GM19025 (cell line): ENCODE data around the gene ZNF816.
"Not testable (repeated sequence)": the region's sequence is repeated elsewhere in the genome, so short reads cannot be mapped to it uniquely, and the experiment has no call there.

Source experiments
- ATAC-seq: cut with Tn5 transposase; IDR thresholded peaks from one replicate; pipeline ENCODE4 v1.9.1; 2021; ENCODE audit warnings: mild to moderate bottlenecking, low read depth, moderate library complexity; ENCODE audit not compliant: unreplicated experiment

The ZNF816 gene

DNA sequence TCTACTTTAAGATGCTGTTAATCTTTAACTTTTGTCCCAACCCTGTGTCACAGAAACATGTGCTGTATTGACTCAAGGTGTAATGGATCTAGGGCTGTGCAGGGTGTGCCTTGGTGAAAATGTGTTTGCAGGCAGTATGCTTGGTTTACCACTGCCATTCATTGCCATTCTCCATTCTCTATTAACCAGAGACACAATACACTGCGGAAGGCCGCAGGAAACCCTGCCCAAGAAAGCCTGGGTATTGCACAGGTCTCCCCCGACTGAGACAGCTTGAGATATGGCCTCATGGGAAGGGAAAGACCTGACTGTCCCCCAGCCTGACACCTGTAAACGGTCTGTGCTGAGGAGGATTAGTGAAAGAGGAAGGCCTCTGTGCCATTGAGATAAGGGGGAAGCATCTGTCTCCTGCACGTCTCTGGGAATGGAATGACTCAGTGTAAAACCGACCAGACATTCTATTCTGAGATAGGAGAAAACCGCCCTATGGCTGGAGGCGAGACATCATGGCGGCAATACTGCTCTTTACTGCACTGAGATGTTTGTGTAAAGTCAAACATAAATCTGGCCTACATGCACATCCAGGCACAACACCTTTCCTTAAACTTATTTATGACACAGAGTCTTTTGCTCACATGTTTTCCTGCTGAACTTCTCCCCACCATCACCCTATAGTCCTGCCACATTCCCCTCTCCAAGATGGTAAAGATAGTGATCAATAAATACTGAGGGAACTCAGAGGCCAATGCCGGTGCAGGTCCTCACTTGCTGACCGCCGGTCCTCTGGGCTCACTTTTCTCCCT lies 26.3 kb downstream of the ZNF816 start:
- no peak for ATAC-seq

DNA sequence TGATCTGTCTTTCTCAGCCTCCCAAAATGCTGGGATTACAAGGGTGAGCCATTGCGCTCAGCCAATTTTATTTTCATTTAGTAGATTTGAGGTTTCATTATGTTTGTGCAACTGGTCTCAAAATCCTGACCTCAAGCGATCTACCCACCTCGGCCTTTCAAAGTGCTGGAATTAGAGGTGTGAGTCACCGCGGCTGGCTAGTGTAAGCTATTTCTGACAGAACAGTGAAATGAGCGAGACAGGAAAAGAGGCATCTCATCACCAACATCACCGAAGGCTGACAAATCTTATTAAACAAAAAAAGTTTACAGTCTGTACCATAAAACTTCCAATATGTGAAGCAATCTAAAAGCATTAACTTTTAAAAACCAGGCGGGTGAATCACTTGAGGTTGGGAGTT lies 27.2 kb downstream of the ZNF816 start:
- ATAC-seq: no peak

DNA sequence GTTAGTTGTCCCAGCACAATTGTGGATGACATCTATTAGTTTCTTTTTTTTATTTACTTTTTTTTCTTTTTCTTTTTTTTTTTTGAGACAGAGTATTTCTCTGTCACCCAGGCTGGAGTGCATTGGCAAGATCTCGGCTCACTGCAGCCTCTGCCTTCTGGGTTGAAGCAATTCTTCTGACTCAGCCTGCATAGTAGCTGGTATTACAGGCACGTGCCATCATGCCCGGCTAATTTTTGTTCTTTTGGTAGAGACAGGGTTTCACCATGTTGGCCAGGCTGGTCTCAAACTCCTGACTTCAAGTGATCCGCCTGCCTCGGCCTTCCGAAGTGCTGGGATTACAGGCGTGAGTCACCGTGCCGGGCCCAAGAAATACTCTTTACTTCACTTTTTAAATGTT lies 38.0 kb downstream of the ZNF816 start:
- not testable (repeated sequence) for ATAC-seq

DNA sequence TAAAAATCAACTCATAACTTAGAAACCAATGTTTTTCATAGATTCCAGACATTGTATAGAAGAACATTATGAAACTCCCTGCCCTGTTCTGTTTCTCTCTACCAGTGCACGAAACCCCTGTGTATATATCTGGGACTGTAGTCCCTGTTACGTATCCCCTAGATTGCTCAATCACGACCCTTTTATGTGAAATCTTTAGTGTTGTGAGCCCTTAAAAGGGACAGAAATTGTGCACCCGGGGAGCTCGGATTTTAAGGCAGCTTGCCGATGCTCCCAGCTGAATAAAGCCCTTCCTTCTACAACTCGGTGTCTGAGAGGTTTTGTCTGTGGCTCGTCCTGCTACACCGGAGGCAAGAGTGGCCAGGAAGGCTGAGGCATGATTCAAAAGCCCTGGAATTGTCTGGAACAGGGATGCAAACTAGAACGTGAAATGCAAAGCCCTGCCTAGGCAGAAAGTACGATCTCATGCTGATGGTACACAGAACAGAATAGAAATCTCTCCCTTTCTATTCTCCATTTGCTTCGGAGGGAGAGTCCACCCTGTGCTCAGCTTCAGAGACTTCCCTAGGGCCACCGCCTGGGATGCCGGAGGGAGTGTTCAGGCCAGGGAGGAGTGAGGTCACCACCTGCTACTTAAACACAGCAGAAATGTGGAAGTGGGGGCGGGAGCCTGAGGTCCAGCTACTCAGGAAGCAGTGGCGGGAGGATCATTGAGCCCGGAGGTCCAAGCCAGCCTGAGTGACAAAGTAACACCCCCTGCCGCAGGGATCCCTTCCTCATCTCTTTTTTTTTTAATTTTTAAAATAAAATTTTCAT lies 38.7 kb downstream of the ZNF816 start:
- no peak for ATAC-seq

DNA sequence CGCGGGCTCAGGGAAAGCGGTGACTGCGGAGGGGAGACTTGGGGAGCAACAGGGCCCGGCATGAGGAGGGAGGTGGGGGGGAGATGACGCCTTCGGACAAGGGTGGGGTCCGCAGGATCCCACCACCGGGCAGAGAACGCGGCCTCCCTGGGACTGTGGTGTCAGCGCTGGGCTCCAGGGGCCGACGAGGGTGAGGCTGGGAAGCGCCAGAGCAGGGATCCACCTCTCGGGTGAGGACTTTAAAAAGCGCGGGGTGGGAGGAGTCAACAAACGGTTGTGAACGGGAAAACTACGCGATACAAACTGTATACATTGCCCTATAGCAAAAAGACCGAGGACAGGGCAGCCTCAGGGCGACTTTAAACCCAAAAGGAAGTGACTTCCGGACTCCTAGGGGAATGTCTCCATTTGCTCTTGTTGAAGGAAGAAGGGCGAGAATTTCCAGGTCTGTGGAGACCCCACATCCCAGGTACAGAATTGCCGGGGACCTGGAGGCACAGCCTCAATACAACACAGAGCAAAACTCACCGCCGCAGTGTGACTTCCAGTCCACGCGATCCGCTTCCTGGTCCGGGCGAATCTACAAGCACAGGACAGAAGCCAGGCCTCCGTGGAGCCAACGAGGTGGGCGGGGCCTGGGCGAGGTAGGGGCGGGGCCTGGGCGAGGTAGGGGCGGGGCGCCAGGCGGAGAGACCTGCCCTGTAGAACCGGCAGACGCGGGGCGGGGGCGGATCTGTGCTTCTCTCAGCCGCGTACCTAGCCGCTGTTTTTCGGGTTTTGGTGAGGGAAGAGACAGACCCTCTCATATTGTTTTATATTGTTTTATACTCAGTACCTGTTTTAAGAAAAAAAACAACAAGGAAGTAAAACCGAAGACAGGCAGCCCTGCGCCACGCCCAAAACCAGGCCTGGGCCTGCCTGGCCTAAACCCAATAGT lies 39.6 kb downstream of the ZNF816 start, which contains the start of gene ZNF888:
Gene ZNF888, minus strand, starts transcription at position 588 of the 937 bp plus-strand sequence. CDS start 5,555 bp downstream, outside the sequence.
- peak; percentile 89 for ATAC-seq

DNA sequence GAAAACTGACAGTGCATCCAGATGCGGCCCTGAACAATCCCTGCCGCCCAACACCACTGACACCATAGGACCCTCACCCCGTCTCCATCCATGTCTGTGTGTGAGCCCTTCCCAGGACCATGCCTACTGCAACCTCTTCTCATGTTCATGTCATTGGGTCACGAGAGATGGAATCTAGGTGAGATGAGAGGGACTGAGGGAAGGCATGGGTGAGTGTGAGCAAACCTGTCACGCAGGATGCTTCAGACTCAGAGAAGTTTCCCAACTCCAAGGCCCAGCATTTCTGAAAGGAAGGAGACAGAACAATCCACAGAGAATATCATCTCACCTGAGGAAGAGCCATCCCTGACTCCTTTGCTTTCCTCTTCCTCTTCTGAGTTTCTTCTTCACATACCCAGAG lies 45.1 kb downstream of the ZNF816 start:
- ATAC-seq: no peak

DNA sequence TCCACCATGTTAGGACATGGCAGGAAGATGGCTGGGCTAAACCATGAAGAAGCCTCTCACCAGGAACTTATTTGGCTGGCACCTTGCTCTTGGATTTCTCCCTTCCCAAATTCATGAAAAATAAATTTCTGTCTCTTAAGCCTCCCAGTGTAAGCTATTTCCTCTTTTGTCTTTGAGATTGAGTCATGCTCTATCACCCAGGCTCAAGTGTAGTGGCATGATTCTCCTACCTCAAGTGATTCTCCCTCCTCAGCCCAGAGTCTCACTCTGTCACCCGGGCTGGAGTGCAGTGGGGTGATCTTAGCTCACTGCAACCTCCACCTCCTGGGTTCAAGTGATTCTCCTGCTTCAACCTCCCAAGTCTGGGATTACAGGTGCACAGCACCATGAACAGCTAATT lies 52.0 kb downstream of the ZNF816 start:
- ATAC-seq: no peak

DNA sequence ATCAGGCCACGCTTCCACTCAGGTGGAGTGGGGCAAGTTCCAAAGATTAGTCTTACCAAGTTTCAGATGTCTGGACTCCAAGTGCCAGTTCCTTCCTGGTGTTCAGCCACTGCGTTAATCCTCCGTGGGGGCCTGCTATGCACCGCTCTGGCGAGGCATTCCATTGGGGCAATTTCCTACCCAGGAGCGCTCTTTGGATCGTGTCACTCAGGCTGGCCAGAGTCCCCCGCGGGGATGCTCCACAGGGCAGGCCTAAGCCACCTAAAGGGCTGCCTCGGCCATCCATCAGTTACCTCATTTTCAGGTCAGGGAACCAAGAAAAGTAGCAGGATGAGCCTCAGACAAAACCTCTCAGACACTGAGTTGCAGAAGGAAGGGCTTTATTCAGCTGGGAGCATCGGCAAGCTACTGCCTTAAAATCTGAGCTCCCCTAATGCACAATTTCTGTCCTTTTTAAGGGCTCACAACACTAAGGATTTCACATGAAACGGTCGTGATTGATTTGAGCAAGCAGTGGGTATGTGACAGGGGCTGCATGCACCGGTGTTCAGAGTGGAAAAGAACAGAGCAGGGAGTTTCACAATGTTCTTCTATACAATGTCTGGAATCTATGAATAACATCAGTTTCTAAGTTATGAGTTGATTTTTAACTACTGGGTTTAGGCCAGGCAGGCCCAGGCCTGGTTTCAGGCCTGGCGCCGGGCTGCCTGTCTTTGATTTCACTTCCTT lies 58.5 kb downstream of the ZNF816 start:
- ATAC-seq: not testable (repeated sequence)

DNA sequence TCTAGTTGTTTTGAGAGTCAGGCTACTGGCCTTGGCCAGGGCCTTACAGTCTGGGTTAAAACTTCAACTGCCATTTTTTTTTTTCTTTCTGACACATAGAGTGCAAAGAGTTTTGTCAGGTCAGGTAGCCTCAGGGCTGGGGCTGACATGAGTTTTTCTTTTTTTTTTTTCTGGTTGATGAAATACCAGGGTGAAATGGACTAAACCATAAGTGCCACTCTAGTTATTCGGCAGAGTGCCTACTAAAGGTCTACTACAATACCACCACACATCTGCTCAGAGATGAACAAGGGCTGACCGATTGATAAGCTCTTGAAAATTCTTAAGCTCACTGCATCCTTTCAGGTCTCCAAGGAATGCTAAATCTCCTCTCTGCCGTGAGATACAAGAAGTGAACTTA lies 60.8 kb downstream of the ZNF816 start:
- no peak for ATAC-seq
